Endodermal cell (in vitro differentiated cells): Measurements from ENCODE around the gene SLC6A13. TPM values are rescaled to one million over a fixed set of nuclear protein-coding genes. Genes with fewer than 3 reads are reported as not detected.

Source experiments
- DNase-seq: peaks from one replicate; pipeline ENCODE4 v3.0.0-alpha.2; 2017
- H3K27ac ChIP-seq: 2 replicates; pipeline ENCODE4 v1.5.1; 2013; ENCODE audit warnings: mild to moderate bottlenecking, low read depth, low read length, moderate library complexity
- H3K27me3 ChIP-seq: 2 replicates; pipeline ENCODE4 v1.6.1; 2013; ENCODE audit warnings: mild to moderate bottlenecking, low read length, moderate library complexity; ENCODE audit not compliant: insufficient read depth, control insufficient read depth, poor library complexity, severe bottlenecking
- H3K36me3 ChIP-seq: 2 replicates; pipeline ENCODE4 v1.7.0; 2013; ENCODE audit warnings: mild to moderate bottlenecking, low read length, moderate library complexity; ENCODE audit not compliant: control insufficient read depth, insufficient read depth
- H3K4me1 ChIP-seq: one replicate; pipeline ENCODE4 v1.7.0; 2013; ENCODE audit warnings: low read length; ENCODE audit not compliant: control insufficient read depth, insufficient read depth
- H3K4me3 ChIP-seq: 2 replicates; pipeline ENCODE4 v1.5.1; 2013; ENCODE audit warnings: mild to moderate bottlenecking, low read length, moderate library complexity
- H3K9ac ChIP-seq: 2 replicates; pipeline ENCODE4 v1.6.1; 2013; ENCODE audit warnings: mild to moderate bottlenecking, low read length, moderate library complexity; ENCODE audit not compliant: poor library complexity, severe bottlenecking; ENCODE audit errors: extremely low read depth
- H3K9me3 ChIP-seq: 2 replicates; pipeline ENCODE4 v1.6.1; 2013; ENCODE audit warnings: mild to moderate bottlenecking, low read length, moderate library complexity; ENCODE audit not compliant: control insufficient read depth
- H3K27ac Mint-ChIP-seq: 2 replicates; pipeline ENCODE4 v1.8.0; 2020; ENCODE audit warnings: mixed read lengths
- H3K27me3 Mint-ChIP-seq: 2 replicates; pipeline ENCODE4 v1.8.0; 2021; ENCODE audit warnings: mild to moderate bottlenecking, mixed read lengths; ENCODE audit not compliant: insufficient read depth
- H3K36me3 Mint-ChIP-seq: 2 replicates; pipeline ENCODE4 v1.8.0; 2020; ENCODE audit warnings: low read depth, mixed read lengths
- H3K4me1 Mint-ChIP-seq: 2 replicates; pipeline ENCODE4 v1.8.0; 2020; ENCODE audit warnings: mixed read lengths
- H3K4me3 Mint-ChIP-seq: 2 replicates; pipeline ENCODE4 v1.8.0; 2020; ENCODE audit warnings: mild to moderate bottlenecking, moderate library complexity, mixed read lengths
- H3K9me3 Mint-ChIP-seq: 2 replicates; pipeline ENCODE4 v1.8.0; 2020; ENCODE audit warnings: mild to moderate bottlenecking, mixed read lengths
- CTCF ChIP-seq: fragments of 200-600 bp; sonication (generic); conservative IDR thresholded peaks from 2 replicates; pipeline ENCODE4 v1.5.0; 2021; ENCODE audit warnings: antibody characterized with exemption, mild to moderate bottlenecking
- WGBS, 2 experiments: methylation state at CpG; one replicate each; pipeline versions ENCODE4 v1.1.5 to v1.1.7; 2013; ENCODE audit warnings: missing lambda C conversion rate in 2 of 2, mixed read lengths in 1 of 2; ENCODE audit not compliant: insufficient coverage in 1 of 2, insufficient read length in 1 of 2; 5-methylcytosine and 5-hydroxymethylcytosine counted together
- total RNA-seq, 2 donors: library from RNA; stranded (reverse); fragmentation: NEBNext Ultra II Directional in 1 of 2; extraction: Animal tissue kit (Norgen Biotek cat#: 25700) in 1 of 2; gene quantifications; 2 replicates in 1 of 2; 3 replicates in 1 of 2; pipeline ENCODE4 v1.2.1, GENCODE V29; 2021

Gene SLC6A13
- total RNA-seq, 2 donors from 2014 or later: 1.1 to 2.4 TPM

GRCh38 chr12:254912-255311, 7.7 kb downstream of the SLC6A13 start:
- Histone ChIP-seq H3K27me3 (peaks cover 23% of the 10 kb centered on the region), H3K4me1 (peaks cover 13% of the 10 kb centered on the region), H3K9me3 (no peaks in the 10 kb centered on the region), H3K9ac (no peak overlapping the region), H3K4me3 (no peak overlapping the region), H3K27ac (no peak overlapping the region), H3K36me3 (no peaks in the 10 kb centered on the region)
- TF ChIP-seq CTCF: no peak
- peaks cover 58% of the 10 kb centered on the region for H3K4me1 Mint-ChIP-seq
- WGBS, 2 experiments: 85 to 100% methylated on average over 1 to 9 of the region's 9 CpGs
- no peak overlapping the region for H3K27ac Mint-ChIP-seq
- no peaks in the 10 kb centered on the region for H3K36me3 Mint-ChIP-seq
- no peak overlapping the region for H3K4me3 Mint-ChIP-seq
- peaks cover 41% of the 10 kb centered on the region for H3K27me3 Mint-ChIP-seq
- no peak for DNase-seq
- no peaks in the 10 kb centered on the region for H3K9me3 Mint-ChIP-seq

GRCh38 chr12:254039-254438, 8.6 kb downstream of the SLC6A13 start:
- Mint-ChIP-seq H3K27me3 (peaks cover 41% of the 10 kb centered on the region), H3K4me3 (peak overlapping the region; percentile 3), H3K27ac (no peak overlapping the region), H3K9me3 (peaks cover under 1% of the 10 kb centered on the region), H3K4me1 (peaks cover 58% of the 10 kb centered on the region), H3K36me3 (no peaks in the 10 kb centered on the region)
- peak; percentile 64 for TF ChIP-seq CTCF
- Histone ChIP-seq H3K27ac (no peak overlapping the region), H3K9me3 (peaks cover under 1% of the 10 kb centered on the region), H3K27me3 (peaks cover 16% of the 10 kb centered on the region), H3K4me1 (peaks cover 13% of the 10 kb centered on the region), H3K4me3 (peak overlapping the region; percentile 13), H3K9ac (no peak overlapping the region), H3K36me3 (no peaks in the 10 kb centered on the region)
- WGBS, 2 experiments: 63 to 79% methylated on average over 2 to 10 of the region's 10 CpGs
- peak; percentile 73 for DNase-seq

GRCh38 chr12:253116-253831, 9.4 kb downstream of the SLC6A13 start:
- WGBS, 2 experiments: 92 to 99% methylated on average over 10 to 12 of the region's 12 CpGs
- Histone ChIP-seq H3K9me3 (peaks cover 8% of the 10 kb centered on the region), H3K9ac (no peak overlapping the region), H3K36me3 (no peaks in the 10 kb centered on the region), H3K27ac (no peak overlapping the region), H3K4me1 (peaks cover 13% of the 10 kb centered on the region), H3K27me3 (peaks cover 11% of the 10 kb centered on the region), H3K4me3 (no peak overlapping the region)
- H3K27me3 Mint-ChIP-seq: peaks cover 39% of the 10 kb centered on the region
- DNase-seq: peak; percentile 43
- H3K9me3 Mint-ChIP-seq: peaks cover 6% of the 10 kb centered on the region
- peaks cover 56% of the 10 kb centered on the region for H3K4me1 Mint-ChIP-seq
- no peaks in the 10 kb centered on the region for H3K36me3 Mint-ChIP-seq
- H3K4me3 Mint-ChIP-seq: peak overlapping the region; percentile 6
- no peak overlapping the region for H3K27ac Mint-ChIP-seq
- TF ChIP-seq CTCF: no peak
